Measurements from ENCODE around the gene TMF1. TPM values are rescaled to one million over a fixed set of nuclear protein-coding genes. Genes with fewer than 3 reads are reported as not detected.

Gene TMF1
- total RNA-seq, 1 donor from 2014 or later, result 30.1 TPM

DNA sequence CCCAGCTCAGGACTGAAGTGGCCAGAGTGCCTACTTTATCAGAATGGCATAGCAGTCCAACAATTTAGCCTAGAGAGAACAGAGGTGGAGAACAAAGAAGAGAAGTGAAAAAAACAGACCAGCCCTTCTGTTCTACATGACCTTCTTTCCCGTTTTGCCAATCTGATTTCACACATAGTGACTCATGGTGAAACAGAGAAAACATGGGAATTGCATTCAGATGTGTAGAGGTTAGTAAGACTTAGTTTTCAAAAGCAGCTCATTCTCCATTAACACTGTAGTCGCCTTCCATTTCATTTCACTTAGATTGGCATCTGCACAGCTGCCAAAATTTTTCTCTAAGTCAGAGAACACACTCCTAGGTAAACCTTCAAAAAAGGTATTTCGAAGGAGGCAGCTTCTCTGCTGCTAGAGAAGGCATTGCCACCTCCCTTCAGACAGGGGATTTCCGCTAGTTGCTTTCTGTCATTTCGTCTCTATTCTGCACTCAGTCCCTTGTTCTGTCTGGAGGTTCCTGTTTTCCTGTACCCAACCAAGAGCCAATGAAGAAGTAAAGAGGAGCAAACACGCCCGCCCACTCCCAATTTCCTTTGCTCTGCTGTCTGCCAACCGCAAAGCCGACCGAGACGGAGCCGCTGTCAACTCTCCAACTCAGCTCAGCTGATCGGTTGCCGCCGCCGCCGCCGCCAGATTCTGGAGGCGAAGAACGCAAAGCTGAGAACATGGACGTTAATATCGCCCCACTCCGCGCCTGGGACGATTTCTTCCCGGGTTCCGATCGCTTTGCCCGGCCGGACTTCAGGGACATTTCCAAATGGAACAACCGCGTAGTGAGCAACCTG lies 32.4 kb upstream of the TMF1 start, which contains the start of gene ARL6IP5:
TSS of gene ARL6IP5 (plus strand) at position 612 of the 842 bp plus-strand sequence. CDS start at position 723, 111 bp downstream.
- H3K27ac Mint-ChIP-seq, result peak within 1 kb of the TSS; percentile 71
- TF ChIP-seq, protein P1, sequence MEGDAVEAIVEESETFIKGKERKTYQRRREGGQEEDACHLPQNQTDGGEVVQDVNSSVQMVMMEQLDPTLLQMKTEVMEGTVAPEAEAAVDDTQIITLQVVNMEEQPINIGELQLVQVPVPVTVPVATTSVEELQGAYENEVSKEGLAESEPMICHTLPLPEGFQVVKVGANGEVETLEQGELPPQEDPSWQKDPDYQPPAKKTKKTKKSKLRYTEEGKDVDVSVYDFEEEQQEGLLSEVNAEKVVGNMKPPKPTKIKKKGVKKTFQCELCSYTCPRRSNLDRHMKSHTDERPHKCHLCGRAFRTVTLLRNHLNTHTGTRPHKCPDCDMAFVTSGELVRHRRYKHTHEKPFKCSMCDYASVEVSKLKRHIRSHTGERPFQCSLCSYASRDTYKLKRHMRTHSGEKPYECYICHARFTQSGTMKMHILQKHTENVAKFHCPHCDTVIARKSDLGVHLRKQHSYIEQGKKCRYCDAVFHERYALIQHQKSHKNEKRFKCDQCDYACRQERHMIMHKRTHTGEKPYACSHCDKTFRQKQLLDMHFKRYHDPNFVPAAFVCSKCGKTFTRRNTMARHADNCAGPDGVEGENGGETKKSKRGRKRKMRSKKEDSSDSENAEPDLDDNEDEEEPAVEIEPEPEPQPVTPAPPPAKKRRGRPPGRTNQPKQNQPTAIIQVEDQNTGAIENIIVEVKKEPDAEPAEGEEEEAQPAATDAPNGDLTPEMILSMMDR (IDR thresholded peaks at IDR 0.05; ENCODE audit: unreplicated experiment), result no peak
- peaks cover 32% of the 10 kb centered on the region for H3K4me1 Mint-ChIP-seq (ENCODE audit: low read depth)
- H3K27me3 Mint-ChIP-seq, result no peaks in the 10 kb centered on the region
- DNase-seq (ENCODE audit: low spot score, unreplicated experiment), result peak; percentile 70
- H3K4me3 Mint-ChIP-seq (ENCODE audit: low read depth), result peak within 1 kb of the TSS; percentile 93
- no peaks in the 10 kb centered on the region for H3K9me3 Mint-ChIP-seq (ENCODE audit: low read depth)
- no peaks in the 10 kb centered on the region for H3K36me3 Mint-ChIP-seq (ENCODE audit: insufficient read depth)

GRCh38 chr3:69082805-69083204 lies 30.7 kb upstream of the TMF1 start:
- H3K27me3 Mint-ChIP-seq, result no peaks in the 10 kb centered on the region
- no peaks in the 10 kb centered on the region for H3K9me3 Mint-ChIP-seq (ENCODE audit: low read depth)
- H3K27ac Mint-ChIP-seq, result no peak overlapping the region
- peaks cover 42% of the 10 kb centered on the region for H3K4me1 Mint-ChIP-seq (ENCODE audit: low read depth)
- TF ChIP-seq, protein P1 (IDR thresholded peaks at IDR 0.05; ENCODE audit: unreplicated experiment), result no peak
- H3K4me3 Mint-ChIP-seq (ENCODE audit: low read depth), result no peak overlapping the region
- no peak for DNase-seq (ENCODE audit: low spot score, unreplicated experiment)
- no peaks in the 10 kb centered on the region for H3K36me3 Mint-ChIP-seq (ENCODE audit: insufficient read depth)

DNA sequence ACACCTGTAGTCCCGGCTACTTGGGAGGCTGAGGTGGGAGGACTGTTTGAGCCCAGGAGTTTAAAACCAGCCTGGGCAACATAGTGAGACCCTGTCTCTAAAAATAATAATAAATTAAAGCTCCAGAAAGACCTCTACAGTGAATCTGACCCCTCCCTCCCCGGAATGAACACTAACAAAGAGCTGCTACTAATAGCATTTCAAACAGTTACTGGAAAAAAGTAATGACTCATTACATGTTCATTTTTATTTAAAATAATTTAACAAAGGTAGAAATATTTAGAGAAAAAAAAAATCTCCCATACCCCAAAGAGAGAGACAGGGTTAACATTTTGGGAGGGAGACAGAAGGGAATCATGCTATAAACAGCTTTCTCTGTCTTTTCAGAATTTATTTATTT lies 30.2 kb upstream of the TMF1 start:
- H3K4me1 Mint-ChIP-seq (ENCODE audit: low read depth), result peaks cover 44% of the 10 kb centered on the region
- no peak overlapping the region for H3K4me3 Mint-ChIP-seq (ENCODE audit: low read depth)
- no peak for DNase-seq (ENCODE audit: low spot score, unreplicated experiment)
- H3K9me3 Mint-ChIP-seq (ENCODE audit: low read depth), result no peaks in the 10 kb centered on the region
- TF ChIP-seq, protein P1 (IDR thresholded peaks at IDR 0.05; ENCODE audit: unreplicated experiment), result no peak
- H3K27ac Mint-ChIP-seq, result no peak overlapping the region
- H3K36me3 Mint-ChIP-seq (ENCODE audit: insufficient read depth), result peaks cover 1% of the 10 kb centered on the region
- H3K27me3 Mint-ChIP-seq, result no peaks in the 10 kb centered on the region

GRCh38 chr3:69081583-69082262 lies 29.6 kb upstream of the TMF1 start:
- peak overlapping the region; percentile 31 for H3K4me3 Mint-ChIP-seq (ENCODE audit: low read depth)
- no peak for DNase-seq (ENCODE audit: low spot score, unreplicated experiment)
- H3K4me1 Mint-ChIP-seq (ENCODE audit: low read depth), result peaks cover 46% of the 10 kb centered on the region
- TF ChIP-seq, protein P1 (IDR thresholded peaks at IDR 0.05; ENCODE audit: unreplicated experiment), result no peak
- H3K9me3 Mint-ChIP-seq (ENCODE audit: low read depth), result no peaks in the 10 kb centered on the region
- peaks cover 4% of the 10 kb centered on the region for H3K36me3 Mint-ChIP-seq (ENCODE audit: insufficient read depth)
- no peaks in the 10 kb centered on the region for H3K27me3 Mint-ChIP-seq
- no peak overlapping the region for H3K27ac Mint-ChIP-seq

DNA sequence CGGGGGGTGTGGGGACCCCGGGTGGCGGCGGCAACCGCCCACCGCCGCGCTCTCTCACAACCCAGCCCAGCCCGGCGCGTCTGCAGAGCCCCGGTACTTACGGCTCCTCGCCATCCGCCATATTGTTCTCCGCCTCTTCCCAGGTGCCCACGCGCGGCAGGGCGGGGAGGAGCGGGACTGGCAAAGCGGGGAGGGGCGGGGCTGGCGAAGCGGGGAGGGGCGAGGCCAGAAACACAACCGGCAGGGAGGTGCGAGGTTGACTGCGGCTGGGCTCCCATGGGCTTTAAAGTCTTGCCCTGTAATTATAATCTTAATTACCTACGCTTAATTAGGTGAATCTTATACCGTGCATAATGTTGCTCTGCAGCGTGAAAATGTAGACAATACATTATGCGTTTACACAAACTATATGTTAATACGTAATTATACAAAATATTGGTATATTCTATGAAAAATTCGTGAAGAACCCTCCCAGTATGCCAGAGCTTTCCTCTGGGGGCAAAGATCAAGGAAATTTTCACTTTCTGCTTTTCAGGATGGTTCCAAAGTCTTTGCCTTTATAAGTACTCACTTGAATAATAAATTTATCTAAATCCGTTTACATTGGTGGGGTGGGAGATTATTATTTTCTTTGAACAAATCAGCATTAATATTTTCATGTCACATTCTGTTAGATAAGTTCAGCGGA lies 28.2 kb upstream of the TMF1 start, which contains the start of gene UBA3:
TSS of gene UBA3 (minus strand) at position 133 of the 688 bp plus-strand sequence. CDS start at position 121, 12 bp downstream.
- Mint-ChIP-seq H3K27me3 (no peaks in the 10 kb centered on the region), H3K36me3 (ENCODE audit: insufficient read depth) (peaks cover 5% of the 10 kb centered on the region), H3K4me3 (ENCODE audit: low read depth) (peak within 1 kb of the TSS; percentile 89), H3K4me1 (ENCODE audit: low read depth) (peaks cover 39% of the 10 kb centered on the region), H3K9me3 (ENCODE audit: low read depth) (no peaks in the 10 kb centered on the region), H3K27ac (peak within 1 kb of the TSS; percentile 96)
- TF ChIP-seq, protein P1 (IDR thresholded peaks at IDR 0.05; ENCODE audit: unreplicated experiment), result no peak
- peak; percentile 74 for DNase-seq (ENCODE audit: low spot score, unreplicated experiment)

Data from progenitor cell of endocrine pancreas (in vitro differentiated cells).